ENCODE data around the gene RANBP3. TPM values are rescaled to one million over a fixed set of nuclear protein-coding genes. Genes with fewer than 3 reads are reported as not detected.

The RANBP3 gene
- total RNA-seq, 4 donors from 2014 or later, result 55.6 to 85.0 (median 78.0) TPM

- no peaks in the 10 kb centered on the region for H3K9me3 ChIP-seq
- WGBS, result 88% methylated on average over 6 of the region's 10 CpGs
- TF ChIP-seq POLR2A (IDR thresholded peaks at IDR 0.05), result no peak
- no peak for TF ChIP-seq EP300 (IDR thresholded peaks at IDR 0.05)
- H3K27me3 ChIP-seq, result no peaks in the 10 kb centered on the region
- H3K27ac ChIP-seq, result no peak overlapping the region
- DNase-seq (ENCODE audit: low spot score in 2 of 2), result no peak
- peaks cover 11% of the 10 kb centered on the region for H3K36me3 ChIP-seq
- no peak overlapping the region for H3K4me3 ChIP-seq
- H3K4me1 ChIP-seq, result peaks cover 64% of the 10 kb centered on the region
Observed at GRCh38 chr19:5957170-5957569, 20.8 kb downstream of the RANBP3 start.

DNA sequence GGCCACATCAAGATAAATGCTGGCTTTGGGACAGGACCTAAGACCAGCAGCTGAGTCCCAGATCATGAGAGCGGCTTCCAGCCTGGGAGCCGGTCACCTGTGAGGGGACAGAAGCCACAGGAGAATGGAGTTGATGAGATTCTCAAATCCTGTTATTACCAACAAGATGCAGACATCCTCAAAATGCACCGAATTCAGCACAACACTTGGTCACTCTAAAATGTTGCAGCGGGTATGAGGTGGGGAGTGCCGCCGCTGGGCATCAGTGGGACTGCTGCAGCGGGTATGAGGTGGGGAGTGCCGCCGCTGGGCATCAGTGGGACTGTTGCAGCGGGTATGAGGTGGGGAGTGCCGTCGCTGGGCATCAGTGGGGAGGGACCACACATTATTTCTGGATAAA is 21.2 kb downstream of the RANBP3 start:
- no peak for DNase-seq (ENCODE audit: low spot score in 2 of 2)
- H3K9me3 ChIP-seq, result no peaks in the 10 kb centered on the region
- H3K4me1 ChIP-seq, result peaks cover 64% of the 10 kb centered on the region
- H3K4me3 ChIP-seq, result no peak overlapping the region
- no peak overlapping the region for H3K27ac ChIP-seq
- 94% methylated on average over 12 of the region's 12 CpGs for WGBS
- no peak for TF ChIP-seq POLR2A (IDR thresholded peaks at IDR 0.05)
- TF ChIP-seq, protein P1, sequence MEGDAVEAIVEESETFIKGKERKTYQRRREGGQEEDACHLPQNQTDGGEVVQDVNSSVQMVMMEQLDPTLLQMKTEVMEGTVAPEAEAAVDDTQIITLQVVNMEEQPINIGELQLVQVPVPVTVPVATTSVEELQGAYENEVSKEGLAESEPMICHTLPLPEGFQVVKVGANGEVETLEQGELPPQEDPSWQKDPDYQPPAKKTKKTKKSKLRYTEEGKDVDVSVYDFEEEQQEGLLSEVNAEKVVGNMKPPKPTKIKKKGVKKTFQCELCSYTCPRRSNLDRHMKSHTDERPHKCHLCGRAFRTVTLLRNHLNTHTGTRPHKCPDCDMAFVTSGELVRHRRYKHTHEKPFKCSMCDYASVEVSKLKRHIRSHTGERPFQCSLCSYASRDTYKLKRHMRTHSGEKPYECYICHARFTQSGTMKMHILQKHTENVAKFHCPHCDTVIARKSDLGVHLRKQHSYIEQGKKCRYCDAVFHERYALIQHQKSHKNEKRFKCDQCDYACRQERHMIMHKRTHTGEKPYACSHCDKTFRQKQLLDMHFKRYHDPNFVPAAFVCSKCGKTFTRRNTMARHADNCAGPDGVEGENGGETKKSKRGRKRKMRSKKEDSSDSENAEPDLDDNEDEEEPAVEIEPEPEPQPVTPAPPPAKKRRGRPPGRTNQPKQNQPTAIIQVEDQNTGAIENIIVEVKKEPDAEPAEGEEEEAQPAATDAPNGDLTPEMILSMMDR (IDR thresholded peaks at IDR 0.05), result no peak
- TF ChIP-seq POLR2AphosphoS5 (IDR thresholded peaks at IDR 0.05), result no peak
- TF ChIP-seq EP300 (IDR thresholded peaks at IDR 0.05), result no peak
- H3K27me3 ChIP-seq, result no peaks in the 10 kb centered on the region
- H3K36me3 ChIP-seq, result peaks cover 11% of the 10 kb centered on the region

DNA sequence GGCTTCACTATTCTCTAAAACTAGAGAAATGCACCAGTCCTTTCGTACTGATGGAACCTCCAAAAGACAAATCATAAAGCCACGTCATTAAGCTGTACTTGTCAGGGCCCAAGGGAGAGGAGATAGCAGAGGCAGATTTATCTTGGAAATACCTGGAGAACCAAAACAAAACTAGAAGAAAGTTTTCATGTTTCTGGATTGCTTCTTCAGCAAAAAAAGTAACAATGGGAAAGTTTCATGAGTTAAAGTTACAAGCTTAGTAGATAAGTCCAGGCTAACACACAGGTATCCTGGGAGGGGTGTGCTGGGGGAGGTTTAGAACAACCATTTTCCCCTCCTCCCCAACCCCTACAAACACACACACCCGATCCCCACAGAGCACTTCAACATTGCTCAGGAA is 21.6 kb downstream of the RANBP3 start:
- WGBS, result 88% methylated on average over 3 of the region's 3 CpGs
- Histone ChIP-seq H3K4me1 (peaks cover 64% of the 10 kb centered on the region), H3K9me3 (no peaks in the 10 kb centered on the region), H3K27me3 (no peaks in the 10 kb centered on the region), H3K27ac (no peak overlapping the region), H3K36me3 (peaks cover 11% of the 10 kb centered on the region), H3K4me3 (no peak overlapping the region)
- no peak for DNase-seq (ENCODE audit: low spot score in 2 of 2)
- TF ChIP-seq POLR2AphosphoS5 (IDR thresholded peaks at IDR 0.05) (no peak), EP300 (IDR thresholded peaks at IDR 0.05) (no peak), POLR2A (IDR thresholded peaks at IDR 0.05) (no peak)
- TF ChIP-seq, protein P1 (IDR thresholded peaks at IDR 0.05), result no peak

DNA sequence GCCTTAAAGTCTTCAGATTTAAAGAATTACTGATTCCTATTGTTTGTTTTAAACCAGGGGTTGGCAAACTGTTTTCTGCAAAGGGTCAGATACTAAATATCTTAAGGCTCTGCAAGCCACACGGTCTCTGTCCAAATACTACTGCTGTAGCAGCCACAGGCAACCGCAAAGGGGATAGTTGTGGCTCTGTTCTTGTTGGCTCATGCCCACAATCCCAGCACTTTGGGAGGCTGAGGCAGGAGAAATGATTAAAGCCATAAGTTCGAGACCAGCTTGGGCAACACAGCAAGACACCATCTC is 22.4 kb downstream of the RANBP3 start:
- 55% methylated on average over 3 of the region's 3 CpGs for WGBS
- H3K27me3 ChIP-seq, result no peaks in the 10 kb centered on the region
- peaks cover 64% of the 10 kb centered on the region for H3K4me1 ChIP-seq
- no peaks in the 10 kb centered on the region for H3K9me3 ChIP-seq
- H3K36me3 ChIP-seq, result peaks cover 11% of the 10 kb centered on the region
- H3K27ac ChIP-seq, result no peak overlapping the region
- TF ChIP-seq POLR2AphosphoS5 (IDR thresholded peaks at IDR 0.05), result no peak
- TF ChIP-seq, protein P1 (IDR thresholded peaks at IDR 0.05), result no peak
- no peak for TF ChIP-seq EP300 (IDR thresholded peaks at IDR 0.05)
- TF ChIP-seq POLR2A (IDR thresholded peaks at IDR 0.05), result no peak
- no peak overlapping the region for H3K4me3 ChIP-seq
- DNase-seq (ENCODE audit: low spot score in 2 of 2), result no peak

- Histone ChIP-seq H3K27me3 (no peaks in the 10 kb centered on the region), H3K4me1 (peaks cover 58% of the 10 kb centered on the region), H3K9me3 (no peaks in the 10 kb centered on the region), H3K36me3 (peaks cover 16% of the 10 kb centered on the region), H3K4me3 (no peak overlapping the region), H3K27ac (peak overlapping the region; percentile 26)
- TF ChIP-seq POLR2AphosphoS5 (IDR thresholded peaks at IDR 0.05) (no peak), POLR2A (IDR thresholded peaks at IDR 0.05) (no peak), EP300 (IDR thresholded peaks at IDR 0.05) (no peak)
- TF ChIP-seq, protein P1 (IDR thresholded peaks at IDR 0.05), result no peak
- WGBS, result 57% methylated on average over 6 of the region's 6 CpGs
- DNase-seq (ENCODE audit: low spot score in 2 of 2), result no peak
Observed at GRCh38 chr19:5954293-5954692, 23.6 kb downstream of the RANBP3 start.

DNA sequence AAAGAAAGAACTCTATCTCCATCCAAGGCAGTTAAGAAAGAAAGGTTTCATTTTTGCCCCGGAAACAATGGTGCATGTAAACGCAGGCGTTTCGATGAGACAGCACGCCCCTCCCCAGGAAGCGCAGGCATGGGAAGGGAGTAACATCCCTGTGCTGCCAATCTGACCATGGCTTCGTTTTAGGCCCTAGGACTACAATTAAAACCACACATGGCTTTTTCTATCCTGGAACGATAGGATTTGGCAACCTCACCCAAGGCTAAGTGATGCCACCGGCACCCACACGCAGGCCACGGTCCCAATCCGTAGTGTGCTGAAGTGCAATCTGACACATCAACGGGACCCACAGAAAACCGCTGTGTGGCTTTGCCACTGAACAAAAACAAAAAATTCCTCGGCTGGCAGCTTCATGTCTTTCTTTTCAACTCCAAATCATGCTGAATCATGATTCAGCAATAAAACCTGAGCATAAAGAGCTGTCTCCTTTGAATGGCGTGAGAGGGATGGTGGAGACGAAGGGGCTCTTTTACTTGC is 24.2 kb downstream of the RANBP3 start:
- H3K9me3 ChIP-seq, result no peaks in the 10 kb centered on the region
- WGBS, result 45% methylated on average over 17 of the region's 17 CpGs
- peak overlapping the region; percentile 26 for H3K27ac ChIP-seq
- H3K4me3 ChIP-seq, result no peak overlapping the region
- H3K36me3 ChIP-seq, result peaks cover 15% of the 10 kb centered on the region
- no peaks in the 10 kb centered on the region for H3K27me3 ChIP-seq
- TF ChIP-seq POLR2AphosphoS5 (IDR thresholded peaks at IDR 0.05) (no peak), POLR2A (IDR thresholded peaks at IDR 0.05) (no peak), EP300 (IDR thresholded peaks at IDR 0.05) (no peak)
- TF ChIP-seq, protein P1 (IDR thresholded peaks at IDR 0.05), result no peak
- DNase-seq (ENCODE audit: low spot score in 2 of 2), result no peak
- H3K4me1 ChIP-seq, result peaks cover 58% of the 10 kb centered on the region
